ENCODE data around the gene SPRING1. TPM values are rescaled to one million over a fixed set of nuclear protein-coding genes. Genes with fewer than 3 reads are reported as not detected.

The SPRING1 gene
- total and polyA plus RNA-seq, 2 experiments from 2014 or later: 36.0 to 95.2 TPM

- H3K9me2 ChIP-seq (replicated peaks; ENCODE audit: insufficient read depth): no peaks in the 10 kb centered on the region
- H3K27ac ChIP-seq: peak overlapping the region; percentile 28
- peak overlapping the region; percentile 34 for H3K4me2 ChIP-seq
- DNase-seq (ENCODE audit: low spot score): peak; percentile 35
- H3K36me3 ChIP-seq (replicated peaks; ENCODE audit: insufficient read depth, low read depth): no peaks in the 10 kb centered on the region
- no peaks in the 10 kb centered on the region for H3K79me2 ChIP-seq
- no peak overlapping the region for H3K4me3 ChIP-seq
- H3K9me3 ChIP-seq (ENCODE audit: low read depth): no peaks in the 10 kb centered on the region
- peaks cover 19% of the 10 kb centered on the region for H3K4me1 ChIP-seq (ENCODE audit: insufficient read depth)
- H3K27me3 ChIP-seq: peaks cover 10% of the 10 kb centered on the region
- WGBS (ENCODE audit: low lambda C conversion rate, missing lambda C conversion rate): 49% methylated on average over 11 of the region's 11 CpGs
- H4K20me1 ChIP-seq (ENCODE audit: insufficient read depth, poor library complexity, severe bottlenecking): no peaks in the 10 kb centered on the region
- TF ChIP-seq EZH2 (IDR thresholded peaks at IDR 0.05; ENCODE audit: borderline replicate concordance) (no peak), CTCF (IDR thresholded peaks at IDR 0.05; ENCODE audit: poor library complexity) (no peak), EZH2phosphoT487 (IDR thresholded peaks at IDR 0.05; ENCODE audit: low read depth, severe bottlenecking, unreplicated experiment) (no peak)
- H2AFZ ChIP-seq: no peak overlapping the region
Measured at GRCh38 chr12:116697716-116698115, 40.2 kb downstream of the SPRING1 start.

GRCh38 chr12:116697305-116697704, 40.6 kb downstream of the SPRING1 start:
- H4K20me1 ChIP-seq (ENCODE audit: insufficient read depth, poor library complexity, severe bottlenecking): no peaks in the 10 kb centered on the region
- no peak for TF ChIP-seq EZH2 (IDR thresholded peaks at IDR 0.05; ENCODE audit: borderline replicate concordance)
- TF ChIP-seq CTCF (IDR thresholded peaks at IDR 0.05; ENCODE audit: poor library complexity): peak; percentile 40
- no peaks in the 10 kb centered on the region for H3K79me2 ChIP-seq
- H3K27ac ChIP-seq: peak overlapping the region; percentile 28
- H3K4me3 ChIP-seq: no peak overlapping the region
- 59% methylated on average over 7 of the region's 7 CpGs for WGBS (ENCODE audit: low lambda C conversion rate, missing lambda C conversion rate)
- H3K9me3 ChIP-seq (ENCODE audit: low read depth): no peaks in the 10 kb centered on the region
- peak overlapping the region; percentile 34 for H3K4me2 ChIP-seq
- peaks cover 12% of the 10 kb centered on the region for H3K27me3 ChIP-seq
- H3K9me2 ChIP-seq (replicated peaks; ENCODE audit: insufficient read depth): no peaks in the 10 kb centered on the region
- H3K4me1 ChIP-seq (ENCODE audit: insufficient read depth): peaks cover 19% of the 10 kb centered on the region
- peak; percentile 40 for DNase-seq (ENCODE audit: low spot score)
- H3K36me3 ChIP-seq (replicated peaks; ENCODE audit: insufficient read depth, low read depth): no peaks in the 10 kb centered on the region
- H2AFZ ChIP-seq: no peak overlapping the region

- DNase-seq (ENCODE audit: low spot score): no peak
- Histone ChIP-seq H4K20me1 (ENCODE audit: insufficient read depth, poor library complexity, severe bottlenecking) (no peaks in the 10 kb centered on the region), H3K4me2 (no peak overlapping the region), H3K9me2 (replicated peaks; ENCODE audit: insufficient read depth) (no peaks in the 10 kb centered on the region), H3K79me2 (no peaks in the 10 kb centered on the region), H2AFZ (no peak overlapping the region), H3K9me3 (ENCODE audit: low read depth) (no peaks in the 10 kb centered on the region), H3K4me1 (ENCODE audit: insufficient read depth) (peaks cover 20% of the 10 kb centered on the region), H3K4me3 (no peak overlapping the region), H3K27ac (no peak overlapping the region), H3K27me3 (peaks cover 12% of the 10 kb centered on the region), H3K36me3 (replicated peaks; ENCODE audit: insufficient read depth, low read depth) (no peaks in the 10 kb centered on the region)
- 86% methylated on average over 2 of the region's 3 CpGs for WGBS (ENCODE audit: low lambda C conversion rate, missing lambda C conversion rate)
- no peak for TF ChIP-seq EZH2phosphoT487 (IDR thresholded peaks at IDR 0.05; ENCODE audit: low read depth, severe bottlenecking, unreplicated experiment)
Measured at GRCh38 chr12:116695464-116695725, 42.5 kb downstream of the SPRING1 start.

- Histone ChIP-seq H3K79me2 (no peaks in the 10 kb centered on the region), H3K9me3 (ENCODE audit: low read depth) (no peaks in the 10 kb centered on the region), H3K4me3 (no peak overlapping the region), H3K27ac (no peak overlapping the region), H3K9me2 (replicated peaks; ENCODE audit: insufficient read depth) (no peaks in the 10 kb centered on the region), H2AFZ (no peak overlapping the region), H3K27me3 (peaks cover 12% of the 10 kb centered on the region), H3K4me1 (ENCODE audit: insufficient read depth) (peaks cover 23% of the 10 kb centered on the region), H3K4me2 (no peak overlapping the region), H3K36me3 (replicated peaks; ENCODE audit: insufficient read depth, low read depth) (no peaks in the 10 kb centered on the region), H4K20me1 (ENCODE audit: insufficient read depth, poor library complexity, severe bottlenecking) (no peaks in the 10 kb centered on the region)
- DNase-seq (ENCODE audit: low spot score): no peak
- TF ChIP-seq CTCF (IDR thresholded peaks at IDR 0.05; ENCODE audit: poor library complexity) (no peak), EZH2 (IDR thresholded peaks at IDR 0.05; ENCODE audit: borderline replicate concordance) (no peak), EZH2phosphoT487 (IDR thresholded peaks at IDR 0.05; ENCODE audit: low read depth, severe bottlenecking, unreplicated experiment) (no peak)
- 80% methylated on average over 21 of the region's 22 CpGs for WGBS (ENCODE audit: low lambda C conversion rate, missing lambda C conversion rate)
Measured at GRCh38 chr12:116694653-116695463, 43.0 kb downstream of the SPRING1 start.

Data from hepatocyte (in vitro differentiated cells).